SK-N-SH (cell line): ENCODE measurements around the gene RPS23. TPM values are rescaled to one million over a fixed set of nuclear protein-coding genes. Genes with fewer than 3 reads are reported as not detected.

ENCODE experiments used
- CTCF ChIA-PET: fragments of 300-600, 350-600 bp; formaldehyde crosslinking; extraction: SDS; loops from one replicate; lab custom pipeline; 2021; lab: Yijun Ruan, JAX
- POLR2A ChIA-PET: fragments of 350-600 bp; sonication (Branson Sonifier 250); formaldehyde crosslinking; extraction: SDS; loops from one replicate; lab custom pipeline; 2020; ENCODE audit warnings: antibody characterized with exemption, inconsistent platforms; lab: Yijun Ruan, JAX
- DNase-seq: peaks from one replicate; pipeline ENCODE4 v3.0.0; 2012
- H2AFZ ChIP-seq: fragments of 200-600 bp; sonication (generic); 2 replicates; pipeline ENCODE4 v1.8.1; 2016; ENCODE audit warnings: antibody characterized with exemption, mild to moderate bottlenecking, low read depth
- H3F3A ChIP-seq: fragments of 200-600 bp; sonication (generic); replicated peaks from 2 replicates; pipeline ENCODE3; 2016; ENCODE audit warnings: antibody characterized with exemption, mild to moderate bottlenecking; ENCODE audit not compliant: insufficient read depth
- H3K27ac ChIP-seq, 2 experiments: fragments of 200-500 bp in 1 of 2; fragments of 200-600 bp in 1 of 2; sonication (Bioruptor generic) in 1 of 2; sonication (generic), shearing (Covaris generic) in 1 of 2; 2 replicates each; pipeline versions ENCODE4 v1.5.1 to v1.6.1; 2014 to 2016; ENCODE audit warnings: low read depth in 2 of 2, inconsistent platforms in 1 of 2, low read length in 1 of 2, mild to moderate bottlenecking in 1 of 2, mixed read lengths in 1 of 2
- H3K27me3 ChIP-seq: fragments of 200-600 bp; sonication (generic), shearing (Covaris generic); 2 replicates; pipeline ENCODE4 v1.6.1; 2016; ENCODE audit warnings: mixed run types; ENCODE audit not compliant: insufficient read depth
- H3K36me3 ChIP-seq, 2 experiments: fragments of 200-500 bp in 1 of 2; fragments of 200-600 bp in 1 of 2; sonication (Bioruptor generic) in 1 of 2; sonication (generic) in 1 of 2; replicated peaks in 1 of 2; 2 replicates each; pipeline versions ENCODE3 to v1.5.1; 2014 to 2016; ENCODE audit warnings: low read length in 1 of 2, mild to moderate bottlenecking in 1 of 2; ENCODE audit not compliant: insufficient read depth in 2 of 2, control insufficient read depth in 1 of 2
- H3K4me1 ChIP-seq, 2 experiments: fragments of 200-500 bp in 1 of 2; fragments of 200-600 bp in 1 of 2; sonication (Bioruptor generic) in 1 of 2; sonication (generic), shearing (Covaris generic) in 1 of 2; 2 replicates each; pipeline versions ENCODE4 v1.5.1 to v1.6.1; 2014 to 2016; ENCODE audit warnings: low read depth in 1 of 2, low read length in 1 of 2, mixed run types in 1 of 2; ENCODE audit not compliant: insufficient read depth in 2 of 2, control insufficient read depth in 1 of 2
- H3K4me2 ChIP-seq: fragments of 200-600 bp; sonication (generic), shearing (Covaris generic); 2 replicates; pipeline ENCODE4 v1.6.1; 2017; ENCODE audit warnings: mixed run types
- H3K4me3 ChIP-seq, 2 experiments: fragments of 200-500 bp in 1 of 2; fragments of 200-600 bp in 1 of 2; sonication (Bioruptor generic) in 1 of 2; sonication (generic), shearing (Covaris generic) in 1 of 2; 2 replicates each; pipeline versions ENCODE4 v1.5.1 to v1.8.1; 2014 to 2016; ENCODE audit warnings: low read depth in 2 of 2, inconsistent platforms in 1 of 2, low read length in 1 of 2, mild to moderate bottlenecking in 1 of 2, mixed read lengths in 1 of 2, moderate library complexity in 1 of 2
- H3K79me2 ChIP-seq: fragments of 200-600 bp; sonication (generic); 2 replicates; pipeline ENCODE4 v1.8.1; 2017; ENCODE audit warnings: mild to moderate bottlenecking; ENCODE audit not compliant: insufficient read depth
- H3K9ac ChIP-seq: fragments of 200-600 bp; sonication (generic); 2 replicates; pipeline ENCODE4 v1.6.1; 2017; ENCODE audit warnings: mixed run types
- H3K9me2 ChIP-seq: fragments of 200-600 bp; sonication (generic); 2 replicates; pipeline ENCODE4 v1.6.1; 2017; ENCODE audit warnings: mixed run types
- H3K9me3 ChIP-seq: fragments of 200-600 bp; sonication (generic); 2 replicates; pipeline ENCODE4 v1.6.1; 2017; ENCODE audit warnings: mixed run types, mild to moderate bottlenecking, moderate library complexity
- H4K20me1 ChIP-seq: fragments of 200-600 bp; sonication (generic); 2 replicates; pipeline ENCODE4 v1.6.1; 2017; ENCODE audit warnings: mild to moderate bottlenecking, mixed run types; ENCODE audit not compliant: insufficient read depth
- POLR2AphosphoS5 ChIP-seq: IDR thresholded peaks from 2 replicates; pipeline ENCODE4 v1.6.1; 2012; ENCODE audit warnings: low read depth, low read length
- RFX5 ChIP-seq: IDR thresholded peaks from 2 replicates; pipeline ENCODE4 v1.6.1; 2012; ENCODE audit warnings: mild to moderate bottlenecking, improper control_type of control experiment, low read length
- SIN3A ChIP-seq: IDR thresholded peaks from 2 replicates; pipeline ENCODE4 v1.6.1; 2012; ENCODE audit warnings: low read depth, mild to moderate bottlenecking, low read length, moderate library complexity, borderline replicate concordance
- WGBS: methylation state at CpG from one replicate; pipeline ENCODE4 v1.1.6; 2017; ENCODE audit warnings: low lambda C conversion rate; 5-methylcytosine and 5-hydroxymethylcytosine counted together
- polyA plus RNA-seq, 3 experiments: library from polyadenylated mRNA; depleted of rRNA; stranded (reverse); fragments of >200 nt; gene quantifications; 2 replicates each; pipeline ENCODE4 v1.2.3, GENCODE V29; 2012
- TF ChIP-seq, protein P1 (sequence below): IDR thresholded peaks from 2 replicates; pipeline ENCODE4 v1.4.0; 2012; ENCODE audit warnings: low read depth
- TF ChIP-seq, protein P2 (sequence below): IDR thresholded peaks from 2 replicates; pipeline ENCODE4 v1.6.1; 2012; ENCODE audit warnings: mild to moderate bottlenecking, low read depth, low read length, moderate library complexity
- TF ChIP-seq, protein P3 (sequence below): fragments of 150-350 bp; IDR thresholded peaks from 2 replicates; pipeline ENCODE4 v1.6.1; 2017; ENCODE audit warnings: antibody characterized with exemption, low read length, low read depth, borderline replicate concordance

Gene RPS23
- polyA plus RNA-seq, 1 of the 3 experiments (the other 2 are of a cell fraction): 6,732 TPM

DNA sequence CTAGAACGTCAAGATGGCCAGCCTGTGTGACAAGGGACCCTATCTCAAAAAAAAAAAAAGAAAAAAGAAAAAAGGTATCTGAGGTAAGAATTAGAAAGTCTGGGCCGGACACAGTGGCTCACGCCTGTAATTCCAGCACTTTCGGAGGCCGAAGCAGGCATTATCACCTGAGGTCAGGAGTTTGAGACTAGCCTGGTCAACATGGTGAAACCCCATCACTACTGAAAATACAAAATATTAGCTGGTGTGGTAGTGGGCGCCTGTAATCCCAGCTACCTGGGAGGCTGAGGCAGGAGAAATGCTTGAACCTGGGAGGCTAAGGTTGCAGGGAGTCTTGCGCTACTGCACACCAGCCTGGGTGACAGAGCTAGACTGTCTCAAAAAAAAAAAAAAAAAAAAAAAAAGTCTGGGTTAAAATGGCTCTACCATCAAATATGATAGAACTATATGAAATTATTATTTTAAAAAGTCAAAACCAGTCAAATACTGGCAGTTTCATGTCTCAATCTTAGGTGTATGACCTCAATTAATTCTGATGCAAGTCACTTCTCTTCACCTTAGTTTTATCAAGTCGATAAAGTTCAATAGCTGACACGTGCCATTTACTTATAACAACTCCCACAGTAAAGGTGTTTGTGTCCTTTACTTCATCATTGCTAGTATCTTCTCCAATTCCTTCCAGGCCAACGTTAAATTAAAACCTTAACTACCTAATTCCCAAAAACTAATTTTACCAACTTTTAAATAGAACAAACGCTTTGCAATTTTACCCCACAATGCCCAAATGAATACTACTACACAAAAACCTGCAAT is 1.1 kb downstream of the RPS23 start:
- Histone ChIP-seq H3K27ac (peak overlapping the region; percentile 82 to 95; a peak in 3 of 4 replicates), H3F3A (peaks cover 24% of the 10 kb centered on the region), H3K9me3 (no peaks in the 10 kb centered on the region), H3K27me3 (no peaks in the 10 kb centered on the region), H3K4me1 (peaks cover 8 to 10% of the 10 kb centered on the region in 2 experiments; a peak in 3 of 4 replicates), H3K36me3 (peaks cover 30 to 35% of the 10 kb centered on the region in 2 experiments), H3K9me2 (no peaks in the 10 kb centered on the region), H3K9ac (peak overlapping the region; percentile 88), H3K4me2 (peak overlapping the region; percentile 77), H2AFZ (no peak overlapping the region), H3K79me2 (peaks cover 44% of the 10 kb centered on the region), H3K4me3 (peak overlapping the region; percentile 85 to 94), H4K20me1 (no peaks in the 10 kb centered on the region)
- CTCF ChIA-PET: interaction anchor here (2.3 to 2.5 kb wide), 2 partner anchors 17 to 36 kb away, joined by 5 to 14 read pairs; no protein-coding TSS in a partner anchor
- TF ChIP-seq, protein P1, sequence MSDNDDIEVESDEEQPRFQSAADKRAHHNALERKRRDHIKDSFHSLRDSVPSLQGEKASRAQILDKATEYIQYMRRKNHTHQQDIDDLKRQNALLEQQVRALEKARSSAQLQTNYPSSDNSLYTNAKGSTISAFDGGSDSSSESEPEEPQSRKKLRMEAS: no peak
- WGBS: 59% methylated on average over 11 of the region's 11 CpGs
- POLR2A ChIA-PET: interaction anchor here (1.7 kb wide), 1 partner anchor 12 kb away, joined by 4 read pairs; no protein-coding TSS in a partner anchor
- DNase-seq: no peak

DNA sequence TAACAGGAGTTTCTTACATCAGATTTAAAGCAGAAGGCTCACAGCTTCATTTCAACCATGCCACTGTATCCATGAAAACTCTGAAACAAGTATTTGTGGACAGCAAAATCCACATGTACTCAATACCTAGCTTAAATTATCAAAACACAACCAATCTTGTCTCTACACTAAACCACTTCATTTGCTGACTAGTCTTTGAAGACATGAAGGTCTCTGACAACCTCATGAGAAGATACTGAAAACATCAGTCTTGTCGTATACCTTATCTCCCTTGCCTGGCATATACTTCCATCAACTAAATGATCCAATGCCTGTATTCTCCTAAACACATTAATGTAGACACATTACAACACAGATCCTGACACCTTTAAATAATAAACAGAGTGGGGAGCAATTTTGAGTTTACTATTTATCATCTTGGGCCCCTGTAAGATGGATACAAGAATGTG is 2.9 kb downstream of the RPS23 start:
- ChIA-PET CTCF (interaction anchor here (1.2 to 1.9 kb wide), 2 partner anchors 16 to 38 kb away, joined by 3 to 9 read pairs; no protein-coding TSS in a partner anchor), POLR2A (no interaction called here)

More for the DNA sequence above, 2.9 kb downstream of the RPS23 start:
- peaks cover 44% of the 10 kb centered on the region for H3K79me2 ChIP-seq
- no peak for DNase-seq
- H3K9ac ChIP-seq: no peak overlapping the region
- peaks cover 8 to 10% of the 10 kb centered on the region in 2 experiments; a peak in 3 of 4 replicates for H3K4me1 ChIP-seq
- H3K9me2 ChIP-seq: no peaks in the 10 kb centered on the region
- H3K4me3 ChIP-seq: no peak overlapping the region
- no peak overlapping the region for H2AFZ ChIP-seq
- peaks cover 30 to 44% of the 10 kb centered on the region in 2 experiments for H3K36me3 ChIP-seq
- H3K27ac ChIP-seq: no peak overlapping the region
- no peak overlapping the region for H3K4me2 ChIP-seq
- TF ChIP-seq, protein P2, sequence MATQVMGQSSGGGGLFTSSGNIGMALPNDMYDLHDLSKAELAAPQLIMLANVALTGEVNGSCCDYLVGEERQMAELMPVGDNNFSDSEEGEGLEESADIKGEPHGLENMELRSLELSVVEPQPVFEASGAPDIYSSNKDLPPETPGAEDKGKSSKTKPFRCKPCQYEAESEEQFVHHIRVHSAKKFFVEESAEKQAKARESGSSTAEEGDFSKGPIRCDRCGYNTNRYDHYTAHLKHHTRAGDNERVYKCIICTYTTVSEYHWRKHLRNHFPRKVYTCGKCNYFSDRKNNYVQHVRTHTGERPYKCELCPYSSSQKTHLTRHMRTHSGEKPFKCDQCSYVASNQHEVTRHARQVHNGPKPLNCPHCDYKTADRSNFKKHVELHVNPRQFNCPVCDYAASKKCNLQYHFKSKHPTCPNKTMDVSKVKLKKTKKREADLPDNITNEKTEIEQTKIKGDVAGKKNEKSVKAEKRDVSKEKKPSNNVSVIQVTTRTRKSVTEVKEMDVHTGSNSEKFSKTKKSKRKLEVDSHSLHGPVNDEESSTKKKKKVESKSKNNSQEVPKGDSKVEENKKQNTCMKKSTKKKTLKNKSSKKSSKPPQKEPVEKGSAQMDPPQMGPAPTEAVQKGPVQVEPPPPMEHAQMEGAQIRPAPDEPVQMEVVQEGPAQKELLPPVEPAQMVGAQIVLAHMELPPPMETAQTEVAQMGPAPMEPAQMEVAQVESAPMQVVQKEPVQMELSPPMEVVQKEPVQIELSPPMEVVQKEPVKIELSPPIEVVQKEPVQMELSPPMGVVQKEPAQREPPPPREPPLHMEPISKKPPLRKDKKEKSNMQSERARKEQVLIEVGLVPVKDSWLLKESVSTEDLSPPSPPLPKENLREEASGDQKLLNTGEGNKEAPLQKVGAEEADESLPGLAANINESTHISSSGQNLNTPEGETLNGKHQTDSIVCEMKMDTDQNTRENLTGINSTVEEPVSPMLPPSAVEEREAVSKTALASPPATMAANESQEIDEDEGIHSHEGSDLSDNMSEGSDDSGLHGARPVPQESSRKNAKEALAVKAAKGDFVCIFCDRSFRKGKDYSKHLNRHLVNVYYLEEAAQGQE: no peak
- TF ChIP-seq POLR2AphosphoS5 (0 out of 2 replicates have a peak, but pooled peaks have one; percentile 11), RFX5 (no peak), SIN3A (no peak)
- TF ChIP-seq, protein P3, sequence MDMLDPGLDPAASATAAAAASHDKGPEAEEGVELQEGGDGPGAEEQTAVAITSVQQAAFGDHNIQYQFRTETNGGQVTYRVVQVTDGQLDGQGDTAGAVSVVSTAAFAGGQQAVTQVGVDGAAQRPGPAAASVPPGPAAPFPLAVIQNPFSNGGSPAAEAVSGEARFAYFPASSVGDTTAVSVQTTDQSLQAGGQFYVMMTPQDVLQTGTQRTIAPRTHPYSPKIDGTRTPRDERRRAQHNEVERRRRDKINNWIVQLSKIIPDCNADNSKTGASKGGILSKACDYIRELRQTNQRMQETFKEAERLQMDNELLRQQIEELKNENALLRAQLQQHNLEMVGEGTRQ: no peak
- TF ChIP-seq, all 33 proteins: peak for 1
- H3F3A ChIP-seq: peaks cover 24% of the 10 kb centered on the region
- 100% methylated on average over 1 of the region's 1 CpG for WGBS
- no peaks in the 10 kb centered on the region for H3K9me3 ChIP-seq
- H4K20me1 ChIP-seq: no peaks in the 10 kb centered on the region
- no peaks in the 10 kb centered on the region for H3K27me3 ChIP-seq
